IMR-90 (cell line): ENCODE measurements around the gene EYS. TPM values are rescaled to one million over a fixed set of nuclear protein-coding genes. Genes with fewer than 3 reads are reported as not detected.

Source experiments
- ATAC-seq: fragments of 200-7000 bp; cut with Tn5 transposase; 2 replicates; pipeline ENCODE4 v1.9.1; 2020; ENCODE audit warnings: low read depth, mild to moderate bottlenecking, moderate library complexity
- BruUV-seq: library from RNA; stranded (reverse); fragments of 400-500 nt; replicated peaks from 2 replicates; lab custom pipeline; 2021; lab: Mats Ljungman, UMichigan
- CTCF ChIA-PET: fragments of 300-600 bp; formaldehyde crosslinking; extraction: SDS; loops from one replicate; lab custom pipeline; 2021; ENCODE audit warnings: antibody characterized with exemption; lab: Yijun Ruan, JAX
- POLR2A ChIA-PET: fragments of 300-600 bp; sonication (Branson Sonifier 250); formaldehyde crosslinking; loops from one replicate; lab custom pipeline; 2022; ENCODE audit warnings: antibody characterized with exemption; ENCODE audit not compliant: unreplicated experiment; lab: Charles Lee
- DNase-seq: peaks from one replicate; pipeline ENCODE4 v3.0.0; 2013
- H2AFZ ChIP-seq: replicated peaks from 2 replicates; pipeline ENCODE3; 2013; ENCODE audit warnings: low read length, mild to moderate bottlenecking; ENCODE audit not compliant: poor library complexity
- H2AK5ac ChIP-seq: 2 replicates; pipeline ENCODE4 v1.6.1; 2013; ENCODE audit warnings: low read depth, low read length, inconsistent platforms
- H2AK9ac ChIP-seq: replicated peaks from 2 replicates; pipeline ENCODE3; 2013; ENCODE audit warnings: mild to moderate bottlenecking, low read depth, low read length, moderate library complexity; ENCODE audit not compliant: poor library complexity
- H2BK120ac ChIP-seq: 2 replicates; pipeline ENCODE4 v1.6.1; 2013; ENCODE audit warnings: low read depth, low read length, inconsistent platforms
- H2BK15ac ChIP-seq: 3 replicates; pipeline ENCODE4 v1.6.1; 2013; ENCODE audit warnings: low read depth, low read length, inconsistent platforms
- H2BK20ac ChIP-seq: 2 replicates; pipeline ENCODE4 v1.6.1; 2013; ENCODE audit warnings: low read depth, mild to moderate bottlenecking, inconsistent platforms, low read length, moderate library complexity
- H2BK5ac ChIP-seq: 2 replicates; pipeline ENCODE4 v1.6.1; 2013; ENCODE audit warnings: mild to moderate bottlenecking, low read depth, low read length, inconsistent platforms; ENCODE audit not compliant: poor library complexity, severe bottlenecking
- H3K14ac ChIP-seq: replicated peaks from 2 replicates; pipeline ENCODE4 v1.6.1; 2013; ENCODE audit warnings: low read depth, low read length, inconsistent platforms
- H3K18ac ChIP-seq: 2 replicates; pipeline ENCODE4 v1.6.1; 2013; ENCODE audit warnings: low read depth, low read length, control low read depth
- H3K23ac ChIP-seq: 2 replicates; pipeline ENCODE4 v1.6.1; 2013; ENCODE audit warnings: low read depth, low read length, inconsistent platforms
- H3K27ac ChIP-seq: 2 replicates; pipeline ENCODE4 v1.5.1; 2013; ENCODE audit warnings: mild to moderate bottlenecking, control low read depth, low read length; ENCODE audit not compliant: insufficient read depth
- H3K27me3 ChIP-seq: 2 replicates; pipeline ENCODE4 v1.6.1; 2013; ENCODE audit warnings: low read length; ENCODE audit not compliant: control insufficient read depth, insufficient read depth
- H3K36me3 ChIP-seq: 2 replicates; pipeline ENCODE4 v1.6.1; 2013; ENCODE audit warnings: low read length, mixed read lengths; ENCODE audit not compliant: control insufficient read depth, insufficient read depth
- H3K4ac ChIP-seq: 2 replicates; pipeline ENCODE4 v1.6.1; 2013; ENCODE audit warnings: low read depth, low read length, inconsistent platforms
- H3K4me1 ChIP-seq: 2 replicates; pipeline ENCODE4 v1.6.1; 2013; ENCODE audit warnings: low read length, mixed read lengths; ENCODE audit not compliant: control insufficient read depth, insufficient read depth
- H3K4me2 ChIP-seq: 2 replicates; pipeline ENCODE4 v1.6.1; 2013; ENCODE audit warnings: low read depth, mild to moderate bottlenecking, control low read depth, low read length, moderate library complexity
- H3K4me3 ChIP-seq: 2 replicates; pipeline ENCODE4 v1.5.1; 2013; ENCODE audit warnings: low read depth, mild to moderate bottlenecking, control low read depth, low read length, moderate library complexity; ENCODE audit not compliant: insufficient read depth
- H3K56ac ChIP-seq: 2 replicates; pipeline ENCODE4 v1.6.1; 2013; ENCODE audit warnings: low read length, inconsistent platforms; ENCODE audit not compliant: insufficient read depth; ENCODE audit errors: extremely low read depth
- H3K79me1 ChIP-seq, 2 experiments: 2 replicates each; pipeline ENCODE4 v1.6.1; 2013; ENCODE audit warnings: low read length in 2 of 2, inconsistent platforms in 1 of 2, low read depth in 1 of 2
- H3K9ac ChIP-seq: 2 replicates; pipeline ENCODE4 v1.6.1; 2013; ENCODE audit warnings: low read depth, low read length, control low read depth
- H3K9me1 ChIP-seq: 2 replicates; pipeline ENCODE4 v1.6.1; 2013; ENCODE audit warnings: low read length, inconsistent platforms; ENCODE audit not compliant: insufficient read depth
- H3K9me3 ChIP-seq: 2 replicates; pipeline ENCODE4 v1.6.1; 2013; ENCODE audit warnings: low read length; ENCODE audit not compliant: control insufficient read depth, insufficient read depth
- H4K20me1 ChIP-seq: 2 replicates; pipeline ENCODE4 v1.6.1; 2013; ENCODE audit warnings: low read length, inconsistent platforms; ENCODE audit not compliant: insufficient read depth
- H4K5ac ChIP-seq: 2 replicates; pipeline ENCODE4 v1.6.1; 2013; ENCODE audit warnings: mild to moderate bottlenecking, low read depth, low read length, control low read depth
- H4K8ac ChIP-seq, 2 experiments: 2 replicates each; pipeline ENCODE4 v1.6.1; 2013; ENCODE audit warnings: low read depth in 2 of 2, low read length in 2 of 2, control low read depth in 1 of 2, inconsistent platforms in 1 of 2
- H4K91ac ChIP-seq: 2 replicates; pipeline ENCODE4 v1.6.1; 2013; ENCODE audit warnings: low read depth, low read length, inconsistent platforms; ENCODE audit not compliant: insufficient read depth
- BHLHE40 ChIP-seq: fragments of 150-350 bp; IDR thresholded peaks from 2 replicates; pipeline ENCODE4 v1.6.1; 2016; ENCODE audit warnings: mild to moderate bottlenecking, low read depth, low read length
- CEBPB ChIP-seq: IDR thresholded peaks from 2 replicates; pipeline ENCODE4 v1.6.1; 2012; ENCODE audit warnings: low read depth, low read length, improper control_type of control experiment
- CHD1 ChIP-seq: IDR thresholded peaks from 2 replicates; pipeline ENCODE4 v1.6.1; 2012; ENCODE audit warnings: low read depth, low read length, improper control_type of control experiment
- FOS ChIP-seq: fragments of 150-350 bp; IDR thresholded peaks from 2 replicates; pipeline ENCODE4 v1.6.1; 2016; ENCODE audit warnings: low read depth, low read length
- MAFK ChIP-seq: IDR thresholded peaks from 2 replicates; pipeline ENCODE4 v1.6.1; 2012; ENCODE audit warnings: low read depth, low read length, improper control_type of control experiment
- MAZ ChIP-seq: IDR thresholded peaks from 2 replicates; pipeline ENCODE4 v1.6.1; 2012; ENCODE audit warnings: low read depth, mild to moderate bottlenecking, low read length, improper control_type of control experiment, moderate library complexity, borderline replicate concordance
- MXI1 ChIP-seq: IDR thresholded peaks from 2 replicates; pipeline ENCODE4 v1.6.1; 2012; ENCODE audit warnings: low read depth, mild to moderate bottlenecking, low read length, moderate library complexity, borderline replicate concordance
- NFE2L2 ChIP-seq: fragments of 150-350 bp; IDR thresholded peaks from 2 replicates; pipeline ENCODE4 v1.6.1; 2016; ENCODE audit warnings: low read depth, mild to moderate bottlenecking, low read length
- POLR2A ChIP-seq: IDR thresholded peaks from 2 replicates; pipeline ENCODE4 v1.6.1; 2012; ENCODE audit warnings: mild to moderate bottlenecking, low read depth, low read length
- RAD21 ChIP-seq: IDR thresholded peaks from 2 replicates; pipeline ENCODE4 v1.6.1; 2012; ENCODE audit warnings: low read length, improper control_type of control experiment
- RCOR1 ChIP-seq: IDR thresholded peaks from 2 replicates; pipeline ENCODE4 v1.6.1; 2012; ENCODE audit warnings: mild to moderate bottlenecking, low read length, improper control_type of control experiment; ENCODE audit not compliant: insufficient replicate concordance
- RFX5 ChIP-seq: IDR thresholded peaks from 2 replicates; pipeline ENCODE4 v1.8.0; 2012; ENCODE audit warnings: low read depth, mild to moderate bottlenecking, low read length, moderate library complexity
- SMC3 ChIP-seq: fragments of 150-350 bp; IDR thresholded peaks from 2 replicates; pipeline ENCODE4 v1.6.1; 2016; ENCODE audit warnings: low read depth, mild to moderate bottlenecking, antibody characterized with exemption, low read length, moderate library complexity
- WGBS, 2 experiments: methylation state at CpG; one replicate each; pipeline versions ENCODE4 v1.1.5 to v1.1.7; 2013; ENCODE audit warnings: missing lambda C conversion rate in 2 of 2; ENCODE audit not compliant: insufficient read length in 1 of 2; ENCODE audit errors: extremely low coverage in 2 of 2; 5-methylcytosine and 5-hydroxymethylcytosine counted together
- dilution Hi-C: fragments of 300-500 bp; cut with HindIII; formaldehyde crosslinking; loops from one replicate; pipeline ENCODE4 v1.14.3; 2018; ENCODE audit warnings: low sequenced_read_pairs; ENCODE audit not compliant: unreplicated experiment
- in situ Hi-C: fragments of 300-500 bp; cut with MboI; formaldehyde crosslinking; loops from 3 replicates; pipeline ENCODE4 v1.14.3; 2019; ENCODE audit warnings: low sequenced_read_pairs, inconsistent platforms, mixed read lengths
- intact Hi-C: fragments of 100-400 bp; cut with micrococcal nuclease; formaldehyde crosslinking; loops from 2 replicates; pipeline ENCODE4 v1.10.0; 2022
- polyA plus RNA-seq, 3 experiments: library from polyadenylated mRNA; depleted of rRNA; stranded (reverse); fragments of >200 nt; gene quantifications; 2 replicates each; pipeline ENCODE4 v1.2.3, GENCODE V29; 2012; ENCODE audit warnings: low replicate concordance in 1 of 3
- total RNA-seq: library from RNA; depleted of rRNA; stranded (reverse); fragments of >200 nt; gene quantifications from 2 replicates; pipeline ENCODE4 v1.2.3, GENCODE V29; 2012
- TF ChIP-seq, protein P1 (sequence below): conservative IDR thresholded peaks from 2 replicates; pipeline ENCODE4 v1.5.1; 2012; ENCODE audit warnings: mild to moderate bottlenecking, low read depth, low read length, improper control_type of control experiment
- TF ChIP-seq, protein P2 (sequence below): fragments of 150-350 bp; IDR thresholded peaks from 2 replicates; pipeline ENCODE4 v1.6.1; 2016; ENCODE audit warnings: low read depth, mild to moderate bottlenecking, low read length, moderate library complexity, borderline replicate concordance
- TF ChIP-seq, protein P3 (sequence below): fragments of 150-350 bp; IDR thresholded peaks from 2 replicates; pipeline ENCODE4 v1.6.1; 2017; ENCODE audit warnings: mild to moderate bottlenecking, antibody characterized with exemption, low read length, low read depth

The EYS gene
- total and polyA plus RNA-seq, 2 of the 4 experiments (the other 2 are of a cell fraction) = under 0.01 TPM; not detected in 1

DNA sequence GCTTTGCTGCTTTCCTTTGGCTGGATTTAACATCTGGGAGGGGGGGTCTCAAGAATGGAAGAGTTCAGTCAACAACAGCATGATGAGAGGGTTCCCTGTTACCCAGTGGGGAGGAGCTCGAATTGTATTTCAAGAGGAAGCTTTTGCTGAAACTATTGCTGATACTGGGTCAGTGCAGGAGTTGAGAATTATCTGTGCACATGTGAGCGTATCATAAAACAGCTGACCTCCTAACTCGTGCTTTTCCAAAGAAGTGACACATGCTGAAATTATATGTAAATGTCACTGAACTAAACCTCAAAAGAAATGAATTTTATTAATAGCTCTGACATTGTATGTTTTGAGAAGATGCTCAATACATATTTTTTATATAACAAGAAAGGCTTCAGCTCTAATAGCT is 1975.1 kb downstream of the EYS start:
- no peak overlapping the region for H3K4me3 ChIP-seq
- ATAC-seq = peak; percentile 42
- no CpG with 5 or more reads among the region's 3 CpGs for WGBS, 2 experiments
- no peak overlapping the region for H3K9ac ChIP-seq
- H3K56ac ChIP-seq = no peak overlapping the region
- H3K9me3 ChIP-seq = no peaks in the 10 kb centered on the region
- intact Hi-C loops (no loop called here), in situ Hi-C loops (no loop called here), dilution Hi-C loops (no loop called here)
- peak overlapping the region; percentile 75; the same call in 1 of the 2 replicates for H3K14ac ChIP-seq
- H2BK15ac ChIP-seq = no peak overlapping the region
- no peak overlapping the region for H2BK20ac ChIP-seq
- H3K4ac ChIP-seq = 0 out of 2 replicates have a peak overlapping the region, but pooled peaks have one; percentile 52
- H3K9me1 ChIP-seq = 0 out of 2 replicates have a peak, but pooled peaks cover 4% of the 10 kb centered on the region
- H3K4me1 ChIP-seq = peaks cover 2% of the 10 kb centered on the region; the same call in 1 of the 2 replicates
- no peak overlapping the region for H2AK5ac ChIP-seq
- no peak overlapping the region; the same call in 1 of the 2 replicates for H3K4me2 ChIP-seq
- H3K18ac ChIP-seq = no peak overlapping the region
- ChIA-PET POLR2A (interaction anchor here (0.6 kb wide), 1 partner anchor 1069 kb away, joined by 3 read pairs; no protein-coding TSS in a partner anchor), CTCF (no interaction called here)
- H2AFZ ChIP-seq = no peak overlapping the region
- no peak overlapping the region for H4K8ac ChIP-seq
- no peaks in the 10 kb centered on the region for H3K36me3 ChIP-seq
- peak; percentile 32 for DNase-seq
- TF ChIP-seq NFE2L2 (no peak), MAZ (no peak), FOS (no peak), SMC3 (no peak), RCOR1 (no peak), POLR2A (no peak), CHD1 (no peak), RFX5 (no peak), MAFK (no peak), BHLHE40 (no peak), MXI1 (no peak), CEBPB (no peak), RAD21 (no peak)
- TF ChIP-seq, protein P1, sequence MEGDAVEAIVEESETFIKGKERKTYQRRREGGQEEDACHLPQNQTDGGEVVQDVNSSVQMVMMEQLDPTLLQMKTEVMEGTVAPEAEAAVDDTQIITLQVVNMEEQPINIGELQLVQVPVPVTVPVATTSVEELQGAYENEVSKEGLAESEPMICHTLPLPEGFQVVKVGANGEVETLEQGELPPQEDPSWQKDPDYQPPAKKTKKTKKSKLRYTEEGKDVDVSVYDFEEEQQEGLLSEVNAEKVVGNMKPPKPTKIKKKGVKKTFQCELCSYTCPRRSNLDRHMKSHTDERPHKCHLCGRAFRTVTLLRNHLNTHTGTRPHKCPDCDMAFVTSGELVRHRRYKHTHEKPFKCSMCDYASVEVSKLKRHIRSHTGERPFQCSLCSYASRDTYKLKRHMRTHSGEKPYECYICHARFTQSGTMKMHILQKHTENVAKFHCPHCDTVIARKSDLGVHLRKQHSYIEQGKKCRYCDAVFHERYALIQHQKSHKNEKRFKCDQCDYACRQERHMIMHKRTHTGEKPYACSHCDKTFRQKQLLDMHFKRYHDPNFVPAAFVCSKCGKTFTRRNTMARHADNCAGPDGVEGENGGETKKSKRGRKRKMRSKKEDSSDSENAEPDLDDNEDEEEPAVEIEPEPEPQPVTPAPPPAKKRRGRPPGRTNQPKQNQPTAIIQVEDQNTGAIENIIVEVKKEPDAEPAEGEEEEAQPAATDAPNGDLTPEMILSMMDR = no peak
- TF ChIP-seq, protein P2, sequence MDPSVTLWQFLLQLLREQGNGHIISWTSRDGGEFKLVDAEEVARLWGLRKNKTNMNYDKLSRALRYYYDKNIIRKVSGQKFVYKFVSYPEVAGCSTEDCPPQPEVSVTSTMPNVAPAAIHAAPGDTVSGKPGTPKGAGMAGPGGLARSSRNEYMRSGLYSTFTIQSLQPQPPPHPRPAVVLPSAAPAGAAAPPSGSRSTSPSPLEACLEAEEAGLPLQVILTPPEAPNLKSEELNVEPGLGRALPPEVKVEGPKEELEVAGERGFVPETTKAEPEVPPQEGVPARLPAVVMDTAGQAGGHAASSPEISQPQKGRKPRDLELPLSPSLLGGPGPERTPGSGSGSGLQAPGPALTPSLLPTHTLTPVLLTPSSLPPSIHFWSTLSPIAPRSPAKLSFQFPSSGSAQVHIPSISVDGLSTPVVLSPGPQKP = no peak
- TF ChIP-seq, protein P3, sequence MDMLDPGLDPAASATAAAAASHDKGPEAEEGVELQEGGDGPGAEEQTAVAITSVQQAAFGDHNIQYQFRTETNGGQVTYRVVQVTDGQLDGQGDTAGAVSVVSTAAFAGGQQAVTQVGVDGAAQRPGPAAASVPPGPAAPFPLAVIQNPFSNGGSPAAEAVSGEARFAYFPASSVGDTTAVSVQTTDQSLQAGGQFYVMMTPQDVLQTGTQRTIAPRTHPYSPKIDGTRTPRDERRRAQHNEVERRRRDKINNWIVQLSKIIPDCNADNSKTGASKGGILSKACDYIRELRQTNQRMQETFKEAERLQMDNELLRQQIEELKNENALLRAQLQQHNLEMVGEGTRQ = no peak
- H2AK9ac ChIP-seq = peak overlapping the region; percentile 50
- H2BK5ac ChIP-seq = peak overlapping the region; percentile 30
- no peak overlapping the region for H4K5ac ChIP-seq
- no peaks in the 10 kb centered on the region for H3K27me3 ChIP-seq
- no peak overlapping the region for H4K91ac ChIP-seq
- H3K23ac ChIP-seq = no peak overlapping the region
- H3K27ac ChIP-seq = no peak overlapping the region
- H2BK120ac ChIP-seq = no peak overlapping the region
- BruUV-seq = no TSS peak
- no peaks in the 10 kb centered on the region for H4K20me1 ChIP-seq
- no peaks in the 10 kb centered on the region for H3K79me1 ChIP-seq
